Non-pigmented ciliary epithelial cell (primary cell): ENCODE measurements around the gene KYAT1.

Experiments
- DNase-seq: peaks from one replicate; pipeline ENCODE4 v3.0.0-alpha.2; 2010; ENCODE audit warnings: low read depth

Gene KYAT1

GRCh38 chr9:128908372-128908771 lies 26.6 kb upstream of the KYAT1 start:
- DNase-seq = no peak

- no peak for DNase-seq
These were observed 25.0 kb upstream of the KYAT1 start for GRCh38 chr9:128906741-128907140.

GRCh38 chr9:128905964-128906363 lies 24.2 kb upstream of the KYAT1 start:
- no peak for DNase-seq

GRCh38 chr9:128903871-128904620 lies 22.3 kb upstream of the KYAT1 start:
- DNase-seq = no peak

GRCh38 chr9:128903079-128903461 lies 21.3 kb upstream of the KYAT1 start:
- no peak for DNase-seq

GRCh38 chr9:128902351-128903078 lies 20.8 kb upstream of the KYAT1 start:
- no peak for DNase-seq

GRCh38 chr9:128901822-128902221 lies 20.1 kb upstream of the KYAT1 start:
- DNase-seq = no peak

GRCh38 chr9:128901379-128901778 lies 19.6 kb upstream of the KYAT1 start:
- no peak for DNase-seq

GRCh38 chr9:128899566-128900322 lies 18.0 kb upstream of the KYAT1 start:
- DNase-seq = no peak

GRCh38 chr9:128898845-128899565 lies 17.3 kb upstream of the KYAT1 start:
- DNase-seq = no peak

- no peak for DNase-seq
These were observed 16.6 kb upstream of the KYAT1 start for GRCh38 chr9:128898382-128898781.

GRCh38 chr9:128895556-128895955 lies 13.8 kb upstream of the KYAT1 start:
- no peak for DNase-seq

- DNase-seq = no peak
These were observed 13.0 kb upstream of the KYAT1 start for GRCh38 chr9:128894764-128895163.

- DNase-seq = no peak
These were observed 11.6 kb upstream of the KYAT1 start for GRCh38 chr9:128893354-128893753.

- DNase-seq = no peak
These were observed 10.6 kb upstream of the KYAT1 start for GRCh38 chr9:128892221-128892921.

- DNase-seq = no peak
These were observed 9.8 kb upstream of the KYAT1 start for GRCh38 chr9:128891321-128892220.

GRCh38 chr9:128887914-128888350 lies 6.2 kb upstream of the KYAT1 start:
- DNase-seq = no peak

- no peak for DNase-seq
These were observed 5.3 kb upstream of the KYAT1 start for GRCh38 chr9:128887049-128887448.

GRCh38 chr9:128886211-128886891 lies 4.6 kb upstream of the KYAT1 start:
- no peak for DNase-seq

- no peak for DNase-seq
These were observed 4.0 kb upstream of the KYAT1 start for GRCh38 chr9:128885798-128886197.
